ENCODE measurements around the gene COX20.

DNA sequence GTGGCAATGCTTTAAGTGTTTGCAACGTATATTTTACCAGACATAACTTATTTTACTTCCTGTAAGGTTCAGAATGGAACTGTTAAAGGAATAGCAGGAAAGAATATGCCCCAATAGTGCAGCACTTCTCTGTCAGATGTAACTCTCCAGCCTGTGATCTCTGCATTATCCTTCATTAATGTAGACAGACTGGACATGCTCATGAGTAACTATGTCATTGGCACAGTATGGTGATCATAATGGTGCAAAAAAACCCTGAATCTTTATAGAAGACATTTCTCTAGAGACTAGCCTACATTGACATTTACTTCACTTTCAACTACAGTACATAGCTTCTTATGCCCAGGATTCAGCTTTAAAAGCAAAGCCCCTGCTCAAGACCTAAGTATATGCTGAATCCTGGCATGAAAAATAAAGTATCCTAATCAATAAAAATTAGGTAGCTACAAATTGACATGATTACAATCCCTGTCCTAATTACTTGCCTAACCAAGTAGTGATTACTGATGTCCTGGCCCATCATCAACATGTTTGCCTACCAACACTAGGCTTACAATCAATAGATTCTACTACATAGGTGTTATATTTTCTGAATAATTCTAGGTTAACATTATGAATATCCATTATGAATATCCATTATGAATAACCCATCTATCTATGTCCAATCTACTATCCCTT is 13.9 kb downstream of the COX20 start:
- TF ChIP-seq, protein P1, sequence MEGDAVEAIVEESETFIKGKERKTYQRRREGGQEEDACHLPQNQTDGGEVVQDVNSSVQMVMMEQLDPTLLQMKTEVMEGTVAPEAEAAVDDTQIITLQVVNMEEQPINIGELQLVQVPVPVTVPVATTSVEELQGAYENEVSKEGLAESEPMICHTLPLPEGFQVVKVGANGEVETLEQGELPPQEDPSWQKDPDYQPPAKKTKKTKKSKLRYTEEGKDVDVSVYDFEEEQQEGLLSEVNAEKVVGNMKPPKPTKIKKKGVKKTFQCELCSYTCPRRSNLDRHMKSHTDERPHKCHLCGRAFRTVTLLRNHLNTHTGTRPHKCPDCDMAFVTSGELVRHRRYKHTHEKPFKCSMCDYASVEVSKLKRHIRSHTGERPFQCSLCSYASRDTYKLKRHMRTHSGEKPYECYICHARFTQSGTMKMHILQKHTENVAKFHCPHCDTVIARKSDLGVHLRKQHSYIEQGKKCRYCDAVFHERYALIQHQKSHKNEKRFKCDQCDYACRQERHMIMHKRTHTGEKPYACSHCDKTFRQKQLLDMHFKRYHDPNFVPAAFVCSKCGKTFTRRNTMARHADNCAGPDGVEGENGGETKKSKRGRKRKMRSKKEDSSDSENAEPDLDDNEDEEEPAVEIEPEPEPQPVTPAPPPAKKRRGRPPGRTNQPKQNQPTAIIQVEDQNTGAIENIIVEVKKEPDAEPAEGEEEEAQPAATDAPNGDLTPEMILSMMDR (IDR thresholded peaks at IDR 0.05) = no peak
- no peak for TF ChIP-seq ZNF232 (CRISPR knock-in tag; IDR thresholded peaks at IDR 0.05)
- TF ChIP-seq, protein P2, sequence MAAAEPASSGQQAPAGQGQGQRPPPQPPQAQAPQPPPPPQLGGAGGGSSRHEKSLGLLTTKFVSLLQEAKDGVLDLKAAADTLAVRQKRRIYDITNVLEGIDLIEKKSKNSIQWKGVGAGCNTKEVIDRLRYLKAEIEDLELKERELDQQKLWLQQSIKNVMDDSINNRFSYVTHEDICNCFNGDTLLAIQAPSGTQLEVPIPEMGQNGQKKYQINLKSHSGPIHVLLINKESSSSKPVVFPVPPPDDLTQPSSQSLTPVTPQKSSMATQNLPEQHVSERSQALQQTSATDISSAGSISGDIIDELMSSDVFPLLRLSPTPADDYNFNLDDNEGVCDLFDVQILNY (CRISPR knock-in tag; IDR thresholded peaks at IDR 0.05) = no peak
- TF ChIP-seq, protein P3, sequence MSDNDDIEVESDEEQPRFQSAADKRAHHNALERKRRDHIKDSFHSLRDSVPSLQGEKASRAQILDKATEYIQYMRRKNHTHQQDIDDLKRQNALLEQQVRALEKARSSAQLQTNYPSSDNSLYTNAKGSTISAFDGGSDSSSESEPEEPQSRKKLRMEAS (CRISPR knock-in tag; IDR thresholded peaks at IDR 0.05) = no peak
- TF ChIP-seq ESRRA (CRISPR knock-in tag; IDR thresholded peaks at IDR 0.05; ENCODE audit: borderline replicate concordance) = no peak
- TF ChIP-seq, protein P4, sequence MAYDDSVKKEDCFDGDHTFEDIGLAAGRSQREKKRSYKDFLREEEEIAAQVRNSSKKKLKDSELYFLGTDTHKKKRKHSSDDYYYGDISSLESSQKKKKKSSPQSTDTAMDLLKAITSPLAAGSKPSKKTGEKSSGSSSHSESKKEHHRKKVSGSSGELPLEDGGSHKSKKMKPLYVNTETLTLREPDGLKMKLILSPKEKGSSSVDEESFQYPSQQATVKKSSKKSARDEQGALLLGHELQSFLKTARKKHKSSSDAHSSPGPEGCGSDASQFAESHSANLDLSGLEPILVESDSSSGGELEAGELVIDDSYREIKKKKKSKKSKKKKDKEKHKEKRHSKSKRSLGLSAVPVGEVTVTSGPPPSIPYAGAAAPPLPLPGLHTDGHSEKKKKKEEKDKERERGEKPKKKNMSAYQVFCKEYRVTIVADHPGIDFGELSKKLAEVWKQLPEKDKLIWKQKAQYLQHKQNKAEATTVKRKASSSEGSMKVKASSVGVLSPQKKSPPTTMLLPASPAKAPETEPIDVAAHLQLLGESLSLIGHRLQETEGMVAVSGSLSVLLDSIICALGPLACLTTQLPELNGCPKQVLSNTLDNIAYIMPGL (CRISPR knock-in tag; IDR thresholded peaks at IDR 0.05) = no peak
- TF ChIP-seq SP1 (CRISPR knock-in tag; conservative IDR thresholded peaks at IDR 0.05) = no peak
- TF ChIP-seq CREM (CRISPR knock-in tag; IDR thresholded peaks at IDR 0.05) = no peak
- no peak for TF ChIP-seq NFE2L1 (CRISPR knock-in tag; IDR thresholded peaks at IDR 0.05)
- no peak for TF ChIP-seq TEAD4 (CRISPR knock-in tag; IDR thresholded peaks at IDR 0.05)
